A172 (cell line): ENCODE results near the gene ERBIN. TPM values are rescaled to one million over a fixed set of nuclear protein-coding genes. Genes with fewer than 3 reads are reported as not detected.
"Not testable (repeated sequence)": the region's sequence is repeated elsewhere in the genome, so short reads cannot be mapped to it uniquely, and the experiment has no call there.

ENCODE experiments used
- DNase-seq: peaks from one replicate; pipeline ENCODE4 v3.0.0-alpha.2; 2015; ENCODE audit warnings: low spot score
- total RNA-seq: library from RNA; depleted of rRNA; stranded (reverse); fragments of >200 nt; shearing (Covaris generic); gene quantifications from 2 replicates; pipeline ENCODE4 v1.2.3, GENCODE V29; 2014

ERBIN gene
- total RNA-seq, 1 experiment from 2014 or later = 125 TPM

DNA sequence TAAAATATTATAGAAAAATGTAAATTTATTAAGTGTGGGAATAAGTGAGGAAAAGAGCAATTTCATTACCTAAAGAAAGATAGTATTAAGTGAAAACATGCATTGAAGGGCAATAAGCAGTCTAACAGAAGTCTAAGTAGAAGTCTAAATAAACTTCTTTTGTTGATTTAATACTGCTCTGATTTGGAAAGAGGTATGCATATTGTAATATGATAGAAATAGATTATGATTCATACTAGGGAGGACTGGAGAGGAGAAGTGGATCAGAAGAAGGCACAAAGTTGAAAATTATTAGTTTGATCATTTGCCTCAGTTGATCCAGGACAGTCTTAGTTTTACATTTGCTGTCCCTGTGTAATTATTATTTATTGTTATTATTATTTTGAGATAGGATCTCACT, 6.6 kb upstream of the ERBIN start:
- no peak for DNase-seq

DNA sequence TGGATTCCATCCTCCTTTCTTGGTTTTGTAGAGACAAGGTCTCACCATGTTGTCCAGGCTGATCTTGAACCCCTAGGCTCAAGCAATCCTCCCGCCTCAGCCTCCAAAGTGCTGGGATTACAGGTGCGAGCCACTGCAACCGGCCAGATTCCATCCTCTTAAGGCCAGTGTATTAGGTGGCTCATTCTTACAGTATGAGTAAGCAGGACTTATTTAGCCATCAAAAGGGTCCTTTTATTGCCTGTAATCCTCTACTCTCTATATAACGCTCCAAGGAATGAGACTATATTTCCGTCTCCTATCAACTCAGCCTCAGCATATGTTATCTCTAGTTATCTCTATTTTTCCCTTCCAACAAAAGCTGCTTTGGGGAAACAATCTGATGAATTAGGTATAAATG, 3.0 kb upstream of the ERBIN start:
- peak; percentile 35 for DNase-seq

DNA sequence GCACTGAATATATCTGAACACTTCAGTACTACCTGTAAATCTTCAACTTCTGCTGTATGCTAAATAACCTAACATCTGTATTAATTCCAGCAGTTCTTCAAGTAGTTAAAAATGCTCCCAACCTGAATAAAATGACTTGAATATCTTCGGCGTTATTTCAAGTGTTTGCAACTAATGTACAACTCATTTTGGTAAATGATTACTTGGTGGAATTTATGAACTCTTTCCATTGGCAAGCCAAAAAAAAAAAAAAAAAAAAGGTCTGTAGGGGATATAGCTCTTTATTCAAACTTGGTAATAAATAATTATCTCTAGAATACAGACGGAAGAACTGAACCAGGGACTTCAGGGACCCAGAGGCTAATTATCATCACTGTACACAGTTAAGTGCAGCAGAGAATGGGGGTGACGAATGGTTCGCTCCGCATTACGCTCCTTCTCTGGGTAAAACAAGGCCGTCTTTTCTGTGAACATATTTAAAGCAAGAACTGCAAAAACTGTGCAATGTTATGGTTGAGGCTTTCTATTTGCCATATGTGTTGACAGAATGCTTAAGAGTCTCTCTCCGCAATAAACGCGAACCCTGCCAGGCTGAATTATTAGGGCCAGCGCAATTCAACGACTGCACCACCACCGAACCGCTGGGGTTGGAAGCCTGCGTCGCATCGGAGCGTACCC, 1.9 kb upstream of the ERBIN start:
- DNase-seq = no peak

DNA sequence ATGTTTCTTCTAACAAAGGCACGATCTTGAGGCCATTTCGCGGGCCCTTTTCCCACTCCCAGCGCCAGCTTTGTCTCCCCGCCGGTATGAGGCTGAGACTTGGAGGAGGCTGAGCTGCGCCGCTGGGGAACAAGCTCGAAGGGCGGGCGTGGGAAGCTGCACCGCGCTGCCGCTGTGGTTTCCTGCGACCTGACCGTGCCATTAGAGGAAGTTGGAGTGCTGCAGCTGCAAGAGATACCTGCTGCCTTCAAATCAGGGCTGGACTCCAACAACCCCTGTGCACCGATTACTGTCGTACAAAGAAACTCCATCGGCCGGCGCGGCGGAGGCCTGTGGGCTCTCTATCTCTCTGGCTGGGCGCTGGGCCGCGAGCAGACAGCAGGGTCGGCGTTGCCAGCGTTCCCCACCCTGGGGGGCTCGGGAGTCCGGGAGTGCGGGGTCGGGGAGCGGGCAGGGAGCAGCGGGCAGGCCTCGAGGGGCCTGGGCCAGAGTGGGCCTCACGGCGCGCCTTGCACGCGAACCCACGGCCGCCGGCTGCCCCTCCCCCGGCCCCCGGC, 1.3 kb upstream of the ERBIN start:
- DNase-seq = peak; percentile 75

DNA sequence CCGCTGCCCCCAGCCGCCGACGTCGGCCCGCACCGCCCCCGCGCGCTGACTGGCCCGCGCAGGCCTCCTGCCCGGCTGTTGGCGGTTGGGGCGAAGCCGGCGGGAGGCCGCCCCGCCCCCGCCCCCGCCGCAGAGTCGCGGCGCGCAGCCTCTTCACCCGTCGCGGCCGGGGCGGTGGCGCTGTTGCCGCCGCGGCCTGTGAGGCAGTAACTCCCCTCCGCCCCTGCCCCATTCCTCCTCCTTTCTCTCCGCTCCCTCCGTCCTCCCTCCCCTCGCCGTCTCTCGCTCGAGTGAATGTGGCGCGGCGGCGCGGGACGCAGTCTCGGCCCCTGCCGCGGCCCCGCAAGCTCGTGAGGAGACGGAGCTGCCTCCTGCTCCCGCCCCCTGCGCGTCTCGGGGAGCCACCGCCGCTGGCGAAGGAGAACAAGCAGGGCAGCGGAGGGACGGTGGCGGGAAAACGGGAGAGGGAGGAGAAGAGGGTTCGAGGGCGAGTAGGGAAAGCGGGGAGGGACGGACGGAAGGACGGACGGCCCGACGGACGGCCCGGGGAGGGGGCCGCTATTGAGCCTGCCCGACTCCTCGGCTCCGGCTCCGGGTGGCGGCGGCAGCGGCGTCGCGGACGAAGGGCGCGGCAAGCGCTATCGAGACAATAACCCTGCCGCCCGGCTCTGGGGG, 637 bp upstream of the ERBIN start:
- DNase-seq = peak; percentile 67

DNA sequence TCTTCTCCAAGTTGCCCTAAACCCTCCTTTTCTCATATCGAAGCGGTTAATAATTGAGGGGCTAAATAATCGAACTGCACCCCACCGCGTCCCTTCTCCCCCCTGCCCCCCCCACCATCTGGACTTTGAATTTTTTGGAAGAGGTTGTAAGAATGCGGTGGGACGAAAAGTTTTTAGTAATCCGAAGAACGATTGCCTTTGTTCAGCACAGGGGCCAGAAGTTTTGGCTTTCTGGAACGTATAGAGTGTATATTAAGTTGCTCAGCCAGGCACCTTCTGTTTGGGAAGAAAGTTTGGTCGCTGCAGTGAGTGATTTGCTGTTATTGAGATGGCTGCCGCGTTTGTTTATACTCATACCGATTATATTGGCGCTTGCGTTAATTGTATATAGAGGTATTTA, 518 bp downstream of the ERBIN start:
- peak; percentile 10 for DNase-seq

DNA sequence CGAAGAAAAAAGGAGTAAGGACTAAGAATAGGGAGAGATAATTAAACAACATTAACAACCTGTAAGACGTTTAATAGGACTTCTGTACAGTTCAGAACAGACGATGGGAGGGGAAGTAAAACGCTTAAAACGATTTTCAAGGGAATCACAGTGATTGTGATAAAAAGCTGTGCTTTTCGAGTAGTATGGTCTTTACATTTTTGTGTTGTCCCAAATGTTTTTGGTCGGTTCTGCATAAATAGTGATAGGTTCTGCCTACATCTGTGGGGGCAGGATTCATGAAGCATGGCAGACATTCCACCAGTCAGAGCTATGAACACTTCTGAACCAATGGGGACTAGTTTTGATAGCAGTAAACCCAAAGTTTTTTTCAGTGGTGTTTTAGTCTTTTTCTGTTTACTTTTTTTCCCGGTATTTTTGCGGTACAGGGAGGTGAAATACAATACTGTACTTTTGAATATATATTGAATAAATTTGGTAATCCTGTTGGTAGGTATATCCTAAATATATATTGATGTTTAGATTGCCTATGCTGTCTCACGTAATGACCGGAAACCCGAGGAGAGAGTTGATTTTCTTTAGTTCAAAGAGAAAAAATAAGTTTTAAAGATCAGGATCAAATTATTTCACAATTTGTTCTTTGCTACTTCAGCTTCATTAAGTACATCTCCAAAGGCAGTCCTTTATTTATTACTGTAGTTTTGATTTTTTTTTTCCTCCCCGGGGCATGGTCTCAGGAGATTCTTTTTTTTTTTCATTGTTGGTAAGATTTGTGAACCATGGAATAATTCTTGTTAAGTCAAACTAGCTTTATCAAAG, 1.3 kb downstream of the ERBIN start:
- DNase-seq = peak; percentile 71

DNA sequence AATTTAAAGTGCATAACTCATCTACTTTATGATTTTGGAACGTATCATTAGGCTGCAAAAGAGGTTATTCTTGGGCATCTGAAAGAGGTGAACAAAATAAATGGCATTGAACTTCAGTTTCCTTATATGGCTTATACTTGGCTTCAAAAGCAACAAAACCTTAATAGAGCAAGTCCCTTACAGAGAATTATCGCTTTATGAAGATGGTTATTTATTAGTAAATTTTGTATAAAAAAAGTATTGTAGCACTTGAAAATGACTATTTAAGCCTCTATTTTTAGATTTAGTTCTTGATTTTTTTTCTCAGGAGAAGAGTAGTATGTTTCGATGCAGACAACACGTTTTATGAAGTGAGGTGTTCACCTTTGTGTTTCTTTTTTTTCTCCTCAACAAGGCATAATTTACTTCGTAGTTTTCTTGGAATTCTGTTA, 2.0 kb downstream of the ERBIN start:
- no peak for DNase-seq

DNA sequence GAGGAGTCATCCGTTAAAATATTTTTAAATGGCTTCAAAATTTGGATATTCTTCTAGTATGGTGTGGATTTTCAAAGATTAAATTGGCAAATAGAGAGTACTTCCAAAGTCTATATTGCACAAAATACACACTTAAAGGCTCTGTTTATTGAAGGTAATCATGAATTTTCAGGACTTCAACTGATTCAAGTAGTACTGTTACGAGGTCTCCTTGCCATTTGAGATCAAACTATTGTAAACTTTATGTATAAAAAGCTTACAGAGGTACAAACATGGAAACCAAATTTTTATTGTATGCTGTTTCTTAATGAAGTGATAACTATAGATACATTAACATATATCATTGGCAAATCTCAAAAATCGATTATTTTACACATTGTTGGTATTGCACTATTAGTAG, 2.5 kb downstream of the ERBIN start:
- DNase-seq = no peak

DNA sequence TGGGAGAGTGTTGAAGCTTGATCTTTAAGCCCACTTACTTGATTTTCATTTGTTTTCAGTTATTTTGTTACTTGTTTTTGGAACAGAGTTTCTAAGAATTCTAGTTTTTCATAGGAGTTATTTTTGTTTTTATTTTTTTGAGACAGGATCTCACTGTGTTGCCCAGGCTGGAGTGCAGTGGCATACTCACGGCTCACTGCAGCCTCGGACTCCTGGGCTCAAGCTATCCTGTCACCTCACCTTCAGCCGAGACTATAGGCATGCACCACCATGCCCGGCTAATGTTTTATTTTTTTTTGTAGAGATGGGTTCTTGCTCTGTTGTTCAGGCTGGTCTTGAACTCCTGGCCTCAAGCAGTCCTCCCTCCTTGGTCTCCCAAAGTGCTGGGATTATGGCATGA, 6.3 kb downstream of the ERBIN start:
- DNase-seq = no peak

DNA sequence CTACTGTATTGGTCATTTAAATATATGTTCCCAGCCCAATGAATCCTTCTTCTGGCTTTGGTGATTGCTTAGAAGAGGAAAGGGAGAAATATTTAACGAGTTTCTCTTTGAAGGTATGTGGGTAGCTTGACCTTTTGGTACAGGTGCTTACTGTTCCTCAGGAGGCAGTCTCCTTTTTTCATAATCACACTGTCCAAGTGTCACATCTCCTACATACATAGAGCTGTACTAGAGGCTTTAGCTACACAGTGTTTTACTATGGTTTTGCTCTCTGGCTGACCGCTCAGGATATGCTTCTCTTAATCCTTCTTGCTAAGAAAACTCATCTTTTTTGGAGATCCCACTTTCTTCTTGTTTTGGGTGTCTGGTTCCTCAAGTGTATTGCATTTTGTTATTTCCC, 6.9 kb downstream of the ERBIN start:
- DNase-seq = no peak

DNA sequence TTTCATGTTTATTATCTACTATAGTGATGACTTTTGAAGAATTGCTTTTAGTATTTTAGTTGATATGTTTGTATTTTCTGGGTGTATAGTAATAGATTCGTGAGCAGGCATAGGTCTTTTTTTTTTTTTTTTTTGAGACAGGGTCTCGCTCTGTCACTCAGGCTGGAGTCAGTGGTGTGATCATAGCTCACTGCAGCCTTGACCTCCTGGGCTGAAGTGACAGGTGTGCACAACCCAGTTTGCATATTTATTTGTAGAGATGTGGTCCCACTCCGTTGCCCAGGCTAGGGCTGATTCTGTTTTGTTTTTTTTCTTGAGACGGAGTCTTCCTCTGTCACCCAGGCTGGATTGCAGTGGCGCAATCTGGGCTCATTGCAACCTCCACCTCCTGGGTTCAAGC, 11.9 kb downstream of the ERBIN start:
- DNase-seq = no peak

DNA sequence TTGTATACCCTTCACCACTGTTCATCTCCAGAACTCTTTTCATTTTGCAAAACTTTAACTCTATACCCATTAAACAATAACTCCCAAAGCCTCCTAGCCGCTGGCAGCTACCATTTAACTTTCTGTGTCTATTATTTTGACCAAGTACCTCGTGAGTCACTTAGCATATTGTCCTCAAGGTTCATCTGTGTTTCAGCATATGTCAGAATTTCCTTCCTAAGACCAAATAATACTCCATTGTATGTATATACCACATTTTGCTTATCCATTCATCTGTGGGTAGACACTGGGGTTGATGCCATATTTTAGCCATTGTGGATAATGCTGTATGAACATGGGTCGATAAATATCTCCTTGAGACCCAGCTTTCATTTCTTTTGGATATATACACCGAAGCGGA, 17.4 kb downstream of the ERBIN start:
- no peak for DNase-seq

DNA sequence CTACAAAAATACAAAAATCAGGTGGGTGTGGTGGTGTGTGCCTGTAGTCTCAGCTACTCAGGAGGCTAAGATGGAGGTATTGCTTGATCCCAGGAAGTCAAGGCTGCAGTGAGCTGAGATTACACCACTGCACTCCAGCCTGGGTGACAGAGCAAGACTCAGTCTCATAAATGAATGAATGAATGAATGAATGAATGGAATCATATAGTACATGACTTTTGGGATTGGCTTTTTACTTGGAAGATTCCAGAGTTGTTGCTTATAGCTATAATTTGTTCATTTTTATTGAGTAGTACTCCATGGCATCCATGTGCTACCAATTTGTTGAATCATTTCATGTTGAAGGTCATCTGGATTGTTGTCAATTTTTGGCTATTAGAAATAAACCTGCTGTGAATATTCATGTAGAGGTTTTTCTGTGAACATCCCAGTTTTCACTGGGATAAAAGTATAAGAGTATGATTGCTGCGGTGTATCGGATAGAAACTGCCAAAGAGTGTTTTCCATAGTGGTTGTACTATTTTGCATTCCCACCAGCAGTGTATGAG, 19.9 kb downstream of the ERBIN start:
- no peak for DNase-seq

DNA sequence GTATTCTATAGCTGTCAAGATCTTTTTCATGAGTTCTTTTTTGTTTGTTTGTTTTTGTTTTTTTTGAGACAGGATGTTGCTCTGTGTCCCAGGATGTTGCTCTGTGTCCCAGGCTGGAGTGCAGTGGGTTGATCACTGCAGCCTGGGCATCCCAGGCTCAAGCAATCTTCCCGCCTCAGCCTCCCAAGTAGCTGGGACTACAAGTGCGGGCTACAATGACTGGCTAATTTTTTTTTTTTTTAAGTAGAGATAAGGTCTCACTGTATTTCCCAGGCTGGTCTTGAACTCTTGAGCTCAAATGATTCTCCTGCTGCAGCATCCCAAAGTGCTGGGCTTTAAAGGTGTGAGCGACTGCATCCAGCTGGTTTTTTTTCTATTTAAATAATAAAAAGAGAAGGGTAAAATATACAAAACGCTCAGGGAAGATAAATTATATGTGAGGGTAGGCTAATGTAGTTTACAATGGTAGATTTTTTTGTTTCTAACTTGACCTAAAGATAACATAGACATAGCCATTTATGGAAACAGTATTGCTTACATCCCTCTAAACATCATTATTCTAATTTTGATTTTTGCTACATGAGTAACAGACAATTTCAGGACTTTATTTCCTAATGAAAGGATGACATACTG, 21.9 kb downstream of the ERBIN start:
- DNase-seq = no peak

DNA sequence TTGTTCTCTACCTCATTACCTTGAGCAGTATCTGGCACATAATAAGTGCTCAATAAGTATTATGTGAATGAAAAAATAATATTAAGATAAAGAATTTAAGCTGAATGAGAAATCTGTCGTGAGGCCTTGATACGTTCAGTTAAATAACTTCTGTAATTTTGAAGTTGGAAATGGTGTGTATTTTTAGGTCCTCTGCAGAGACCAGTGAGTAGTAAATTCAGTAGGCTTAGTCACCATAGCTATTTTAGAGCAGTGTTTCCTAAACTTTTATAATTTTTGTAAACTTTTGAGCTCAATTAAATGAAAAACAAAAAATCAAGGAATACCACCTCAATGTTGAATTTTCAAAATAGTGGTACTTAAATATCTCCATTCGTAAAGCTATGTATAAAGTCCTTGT, 25.0 kb downstream of the ERBIN start:
- no peak for DNase-seq

DNA sequence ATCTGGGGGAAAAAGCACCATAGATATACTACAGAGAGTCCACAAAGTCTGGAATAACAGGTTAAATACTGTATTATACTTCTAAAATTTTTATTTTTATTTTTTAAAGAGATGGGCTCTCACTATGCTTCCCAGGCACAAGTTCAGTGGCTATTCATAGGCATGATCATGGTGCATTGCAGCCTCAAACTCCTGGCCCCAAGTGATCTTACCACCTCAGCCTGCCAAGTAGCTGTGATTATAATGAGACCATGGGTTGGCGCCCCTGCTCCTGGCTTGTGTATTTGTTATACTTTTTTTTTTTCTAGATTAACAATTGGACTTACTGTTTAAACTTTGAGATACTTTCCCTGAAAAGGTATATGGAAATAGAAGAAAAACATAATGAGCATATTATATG, 25.9 kb downstream of the ERBIN start:
- no peak for DNase-seq

DNA sequence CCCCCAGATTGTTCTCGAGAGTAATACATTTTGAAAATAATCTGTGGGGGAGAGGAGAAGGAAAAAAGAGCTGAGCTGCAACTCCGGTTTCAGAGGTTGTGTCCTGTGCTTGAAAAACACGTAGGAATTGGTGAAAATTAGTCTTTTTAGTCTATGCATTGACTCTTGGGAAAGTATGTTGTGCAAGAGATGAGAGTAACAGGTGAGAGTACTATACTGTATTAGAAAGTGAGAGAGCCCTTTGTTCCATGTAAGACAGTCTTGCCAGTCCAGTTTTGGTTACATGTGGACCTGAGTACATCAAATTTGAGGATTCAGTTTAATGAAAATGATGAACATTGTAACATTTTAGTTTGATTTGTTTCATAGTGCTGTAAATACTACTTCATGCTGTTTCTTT, 27.8 kb downstream of the ERBIN start:
- DNase-seq = no peak

DNA sequence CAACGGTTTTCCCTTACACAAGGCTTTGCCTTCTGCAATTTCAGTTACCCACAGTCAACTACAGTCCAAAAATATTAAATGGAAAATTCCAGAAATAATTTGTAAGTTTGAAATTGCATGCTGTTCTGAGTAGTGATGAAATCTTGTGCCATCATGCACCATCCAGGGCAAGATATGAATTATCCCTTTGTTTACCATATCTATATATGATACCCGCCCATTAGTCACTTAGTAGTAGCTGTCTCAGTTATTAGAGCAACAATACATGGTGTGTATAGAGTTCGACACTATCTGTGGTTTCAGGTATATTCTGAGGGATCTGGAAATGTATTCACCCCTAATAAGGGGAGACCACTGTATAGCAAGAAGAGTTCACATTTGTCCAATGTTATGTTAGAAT, 29.4 kb downstream of the ERBIN start:
- no peak for DNase-seq

DNA sequence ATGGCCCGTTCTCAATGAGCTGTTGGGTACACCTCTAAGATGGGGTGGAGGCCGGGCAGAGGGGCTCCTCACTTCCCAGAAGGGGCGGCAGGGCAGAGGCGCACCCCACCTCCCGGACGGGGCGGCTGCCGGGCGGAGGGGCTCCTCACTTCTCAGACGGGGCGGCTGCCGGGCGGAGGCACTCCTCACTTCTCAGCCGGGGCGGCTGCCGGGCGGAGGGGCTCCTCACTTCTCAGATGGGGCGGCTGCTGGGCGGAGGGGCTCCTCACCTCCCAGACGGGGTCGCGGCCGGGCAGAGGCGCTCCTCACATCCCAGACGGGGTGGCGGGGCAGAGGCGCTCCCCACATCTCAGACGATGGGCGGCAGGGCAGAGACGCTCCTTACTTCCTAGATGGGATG, 31.3 kb downstream of the ERBIN start:
- not testable (repeated sequence) for DNase-seq

DNA sequence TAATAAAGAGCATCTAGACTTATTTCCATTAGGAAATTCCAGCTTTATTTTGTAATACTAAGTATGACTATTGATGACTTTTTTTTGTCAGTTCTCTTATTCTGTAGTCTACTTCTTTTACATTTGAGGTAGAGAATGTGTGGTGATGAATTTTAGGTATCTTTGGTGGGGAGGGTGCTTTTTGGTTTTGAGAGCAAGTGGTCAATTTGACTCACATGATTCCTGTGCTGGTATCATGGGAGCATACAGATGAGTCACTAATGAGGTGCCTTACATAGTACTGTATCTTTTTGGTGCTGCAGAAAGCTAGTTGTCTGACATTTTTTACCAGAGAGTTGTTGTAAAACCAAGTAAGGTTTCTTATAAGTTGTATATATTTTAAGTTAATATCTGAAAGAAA, 35.3 kb downstream of the ERBIN start:
- peak; percentile 36 for DNase-seq
